IPS DF 4.7 (cell line): ENCODE results near the gene DUSP14.
"Not testable (repeated sequence)": the region's sequence is repeated elsewhere in the genome, so short reads cannot be mapped to it uniquely, and the experiment has no call there.

Experiments
- DNase-seq: peaks from one replicate; pipeline ENCODE4 v3.0.0-alpha.2; 2013; ENCODE audit warnings: low spot score; ENCODE audit errors: extremely low read depth

Gene DUSP14

DNA sequence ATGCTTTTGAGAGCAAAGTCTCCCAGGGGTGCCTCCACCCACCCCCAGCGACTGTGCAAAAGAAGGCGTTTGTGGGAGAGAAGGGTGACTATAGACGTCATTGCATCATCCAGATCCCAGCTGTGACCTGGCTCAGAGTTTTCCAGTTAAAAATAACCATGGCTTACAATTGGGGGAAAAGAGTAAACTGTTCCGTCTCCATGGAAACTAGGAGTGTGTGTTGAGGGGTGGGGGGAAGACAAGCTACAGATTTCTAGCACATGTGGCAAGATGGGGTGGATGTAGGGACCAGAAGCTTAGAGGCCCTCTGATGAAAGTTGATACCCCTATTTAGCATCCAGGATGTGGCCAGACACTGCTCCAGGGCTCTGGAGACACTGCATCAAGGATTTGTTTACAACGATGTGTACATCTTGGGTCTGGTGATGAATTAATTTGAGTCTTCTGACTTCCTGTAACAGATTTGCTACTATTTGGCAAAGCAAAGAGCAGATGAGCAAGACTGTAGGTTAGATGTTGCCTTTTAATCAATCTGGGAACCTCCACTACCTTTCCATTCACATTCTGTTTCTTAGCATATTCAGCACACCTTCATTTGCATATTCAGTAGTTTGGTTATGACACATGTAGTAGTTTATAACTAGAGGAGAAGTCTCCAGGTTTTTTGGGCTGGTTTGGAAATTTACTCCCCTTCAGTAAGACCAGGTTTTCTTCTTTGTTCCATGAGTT lies 6.2 kb upstream of the DUSP14 start:
- no peak for DNase-seq

DNA sequence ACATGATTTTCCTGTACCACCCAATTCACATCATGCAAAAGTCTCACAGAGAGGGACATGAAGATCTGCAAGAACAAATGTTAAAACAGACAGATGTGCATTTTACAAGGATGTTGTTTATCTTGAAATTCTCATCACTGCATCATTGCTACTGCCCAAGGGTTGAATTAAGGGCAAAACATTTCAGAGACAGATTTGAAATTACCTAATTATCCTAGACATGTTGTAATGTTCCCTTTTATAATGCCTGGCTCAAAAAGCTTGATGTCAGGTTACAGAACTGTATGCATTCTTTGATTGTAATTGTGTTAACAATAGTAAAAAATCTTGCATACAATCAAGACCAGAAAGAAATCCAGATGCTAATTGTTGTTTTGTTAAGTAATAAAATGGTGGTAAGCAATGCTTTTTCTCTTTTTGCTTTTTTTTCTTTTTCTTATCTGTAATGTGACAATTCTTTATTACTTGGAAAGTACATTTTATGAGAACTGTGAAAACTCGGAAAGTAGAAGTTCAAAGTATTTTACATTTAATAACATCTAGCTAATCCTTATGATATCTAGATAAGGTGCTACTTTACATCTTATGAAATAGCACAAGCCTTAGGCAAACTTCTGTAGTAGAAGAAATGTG lies 3.6 kb upstream of the DUSP14 start:
- no peak for DNase-seq

DNA sequence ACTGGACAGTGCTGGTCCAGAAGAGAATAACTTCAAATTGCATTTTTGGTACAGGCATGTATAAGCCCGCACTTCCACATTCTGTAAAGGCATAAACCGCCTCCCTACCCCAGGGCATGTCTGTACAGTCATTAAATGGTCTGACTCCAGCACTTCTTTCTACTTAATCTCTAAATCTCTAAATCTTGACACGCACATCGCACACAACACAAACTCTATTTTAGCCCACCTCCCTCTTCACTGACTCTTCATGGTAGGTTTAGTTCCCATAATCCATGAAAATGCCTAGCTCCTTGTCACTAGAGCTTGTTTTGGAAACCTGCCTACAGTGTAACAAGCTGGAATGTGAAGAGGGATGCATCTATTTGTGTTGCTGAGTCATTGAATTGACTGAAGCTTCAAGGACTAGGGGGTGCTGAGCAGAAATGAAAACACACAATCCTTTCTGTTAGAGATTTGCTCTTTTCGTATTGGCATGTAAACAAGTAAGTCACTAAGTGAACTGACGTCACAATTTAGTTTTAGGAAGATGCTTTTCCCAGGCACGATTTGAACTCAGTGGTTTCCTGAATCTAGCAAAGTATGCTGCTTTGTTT lies 1.6 kb upstream of the DUSP14 start:
- DNase-seq = no peak

DNA sequence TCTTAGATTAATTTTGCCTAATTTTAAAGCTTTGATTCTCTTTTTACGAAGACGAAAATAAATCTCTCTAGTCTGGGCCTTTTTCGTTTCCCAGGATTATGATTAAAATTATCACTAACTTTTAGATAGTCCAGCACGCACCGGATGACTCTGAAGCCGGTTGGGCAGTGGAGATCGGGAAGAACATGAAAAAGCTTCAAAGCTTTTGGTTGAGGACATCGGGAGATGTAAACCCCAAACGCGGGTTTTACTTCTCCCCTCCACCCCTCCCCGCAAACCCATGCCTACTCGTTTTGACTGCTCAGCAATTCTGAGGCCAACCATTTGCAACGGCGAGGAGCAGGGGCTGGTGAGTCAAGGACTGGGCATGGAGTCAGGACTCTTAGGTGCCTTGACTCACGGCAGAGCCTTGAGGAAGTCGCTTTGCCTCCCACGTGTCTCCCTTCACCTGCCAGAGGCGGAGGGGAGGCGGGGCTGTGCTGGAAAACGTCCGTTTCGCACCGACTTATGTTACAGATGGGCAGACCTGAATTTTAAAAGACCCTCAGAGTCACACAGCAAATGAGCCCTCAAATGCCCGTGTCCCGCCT lies 989 bp upstream of the DUSP14 start:
- DNase-seq = no peak

DNA sequence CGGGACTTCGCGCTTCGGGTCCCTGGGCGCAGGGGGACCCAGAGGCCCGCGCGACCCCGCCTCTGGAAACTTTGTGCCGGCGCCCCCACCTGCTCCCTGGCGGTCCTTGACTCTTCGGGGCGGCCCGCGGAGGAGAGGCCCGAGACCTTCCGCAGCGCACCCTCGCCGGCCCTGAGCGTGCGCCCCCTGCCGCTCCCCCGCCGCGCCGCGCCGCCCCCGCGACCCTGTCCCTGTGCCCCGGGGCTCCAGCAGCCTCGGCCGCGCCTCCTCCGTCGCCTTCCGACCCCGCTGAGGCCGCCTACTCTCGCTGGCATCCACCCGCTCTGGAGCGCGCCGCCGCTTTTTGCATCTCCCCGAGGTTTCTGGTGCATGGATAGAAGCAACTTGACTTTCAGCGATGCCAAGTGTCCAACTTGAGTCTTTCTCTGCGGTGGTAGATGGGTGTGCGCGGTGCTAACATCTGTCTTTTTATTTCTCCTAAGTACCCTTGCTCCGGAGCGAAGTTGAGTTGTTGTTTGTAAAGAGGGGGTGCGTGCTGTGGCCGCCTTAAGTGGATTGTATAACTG lies 414 bp downstream of the DUSP14 start:
- no peak for DNase-seq

DNA sequence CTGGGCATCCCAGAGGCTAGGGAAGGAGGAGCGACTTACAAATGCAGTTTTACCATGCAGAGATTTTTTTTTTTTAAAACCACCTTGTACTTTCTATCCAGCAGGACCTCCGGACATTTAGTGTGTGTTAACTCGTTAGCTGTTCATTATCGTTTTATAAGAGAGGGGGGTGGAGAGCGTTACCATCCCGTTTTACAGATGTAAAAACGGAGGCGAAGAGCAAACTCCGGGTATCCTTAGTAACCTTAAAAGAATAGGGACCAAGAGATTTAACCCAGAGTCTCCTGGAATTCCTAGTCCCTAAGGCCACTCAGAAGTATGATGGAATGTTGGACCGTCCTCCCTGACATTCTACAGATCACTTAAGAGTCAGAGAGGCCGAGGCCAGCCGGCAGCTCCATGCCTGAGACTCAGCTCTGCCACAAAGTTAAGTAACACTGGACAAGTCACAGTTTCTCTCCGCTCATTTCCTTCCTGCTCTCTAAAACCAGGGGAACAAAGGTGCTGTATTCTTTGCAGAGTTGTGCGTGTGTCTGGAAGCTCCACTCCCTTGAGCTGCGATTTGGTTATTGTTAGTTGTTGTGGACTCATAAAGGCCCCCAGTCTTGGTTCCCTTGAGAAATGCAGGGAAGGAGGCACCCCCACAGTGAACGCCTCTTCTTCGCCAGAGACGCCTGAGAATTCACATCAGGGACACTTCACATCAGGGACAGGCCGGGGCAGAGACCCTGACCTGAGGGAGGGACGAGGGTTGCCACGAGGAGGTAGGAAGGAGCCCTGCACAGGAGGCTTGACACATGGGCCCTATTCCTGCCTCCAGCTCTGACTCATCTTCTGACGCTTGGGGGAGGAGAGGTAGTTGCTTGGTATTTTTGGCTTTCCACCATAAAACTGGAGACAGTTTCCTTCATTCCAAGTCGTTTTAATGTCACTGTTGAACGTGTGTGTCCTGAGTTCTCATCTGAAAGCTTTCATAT lies 1.2 kb downstream of the DUSP14 start:
- DNase-seq = no peak

DNA sequence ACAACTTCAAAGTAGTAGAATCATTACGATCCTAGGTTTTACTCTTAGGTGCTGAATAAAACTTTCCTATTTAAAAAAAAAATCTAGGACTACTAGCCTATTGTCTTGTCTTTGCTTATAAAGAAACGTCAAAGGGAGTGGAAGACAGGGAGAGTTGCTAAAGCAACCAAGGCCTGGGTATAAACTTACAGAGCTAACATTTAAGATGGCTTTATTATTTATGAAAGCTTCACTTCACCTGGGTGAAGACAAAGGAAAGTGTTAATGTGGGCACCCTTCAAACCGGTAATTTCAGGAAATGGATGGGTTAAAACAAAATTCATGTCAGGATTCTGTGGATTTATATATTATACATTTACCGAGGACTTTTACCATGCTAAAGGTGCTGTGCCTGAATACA lies 2.5 kb downstream of the DUSP14 start:
- no peak for DNase-seq

DNA sequence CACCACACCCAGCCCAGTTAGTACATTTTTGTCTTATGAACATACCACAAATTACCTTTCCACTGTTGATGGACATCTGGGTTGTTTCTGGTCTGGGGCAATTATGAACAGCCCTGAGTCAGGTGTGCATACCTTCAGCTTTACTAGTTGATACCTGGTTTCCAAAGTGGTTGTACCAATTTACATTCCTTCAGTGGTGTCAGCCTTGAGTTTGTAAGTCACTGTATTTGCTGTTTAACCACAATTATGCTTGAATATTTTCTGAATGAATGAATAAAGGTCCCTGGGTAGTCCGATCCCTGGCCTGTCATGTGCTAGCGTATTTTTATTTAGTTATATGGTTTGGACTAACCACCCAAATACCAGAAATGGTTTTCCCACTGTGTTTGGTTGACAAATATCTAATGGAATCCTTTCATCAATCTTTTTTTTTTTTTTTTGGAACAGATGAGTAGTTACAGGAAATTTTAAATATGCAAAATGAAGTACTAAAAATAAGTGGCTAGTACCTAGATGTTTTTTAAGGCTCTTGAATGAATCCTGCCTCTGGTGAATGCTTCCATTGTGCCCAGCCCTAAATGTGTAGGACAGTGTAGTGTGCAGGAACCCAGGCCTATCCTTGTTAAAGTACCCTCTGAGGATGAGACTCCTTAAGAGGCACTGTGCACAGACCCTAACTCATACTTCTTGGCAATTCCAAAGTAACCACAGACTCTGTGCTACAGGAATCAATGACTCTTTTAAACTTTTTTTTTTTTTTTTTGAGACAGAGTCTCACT lies 3.7 kb downstream of the DUSP14 start:
- DNase-seq = no peak

DNA sequence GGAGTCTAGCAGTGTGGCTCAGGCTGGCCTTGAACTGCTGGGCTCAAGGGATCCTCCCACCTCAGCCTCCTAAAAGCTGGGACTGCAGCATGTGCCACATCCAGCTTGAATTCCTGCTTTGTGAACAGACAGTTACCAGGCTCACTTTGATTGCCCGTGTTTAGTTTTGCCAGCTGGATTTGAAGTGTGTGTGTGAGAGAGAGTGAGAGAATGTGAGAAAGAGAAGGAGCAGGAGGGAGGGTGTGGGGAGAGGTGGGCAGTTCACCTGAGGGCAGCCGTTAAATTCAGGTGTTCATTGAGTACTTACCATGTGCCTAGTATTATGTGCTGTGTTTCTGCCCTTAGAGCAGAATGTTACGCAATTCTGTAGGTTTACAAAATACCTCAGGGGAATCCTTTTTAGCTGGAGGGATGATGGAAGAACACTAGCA lies 4.7 kb downstream of the DUSP14 start:
- DNase-seq = no peak

DNA sequence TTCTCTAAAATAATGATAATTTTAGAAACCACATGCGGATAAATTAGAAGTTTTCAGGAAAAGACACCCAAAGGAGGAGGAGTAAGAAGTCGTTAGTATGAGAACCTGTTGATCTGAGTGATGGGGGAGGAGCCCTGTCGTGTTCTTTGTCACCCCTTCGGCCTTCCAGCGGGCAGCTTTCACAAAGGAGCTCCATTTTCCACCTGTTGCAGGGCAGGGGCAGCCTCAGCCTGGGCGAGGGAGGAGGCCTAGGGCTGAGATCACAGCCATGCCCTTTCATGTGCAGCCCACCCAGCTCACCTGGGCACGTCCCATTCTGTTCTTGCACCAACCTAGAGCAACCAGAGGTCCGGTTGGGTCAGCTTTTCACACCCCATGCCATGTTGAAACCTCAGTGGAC lies 5.3 kb downstream of the DUSP14 start:
- DNase-seq = no peak

DNA sequence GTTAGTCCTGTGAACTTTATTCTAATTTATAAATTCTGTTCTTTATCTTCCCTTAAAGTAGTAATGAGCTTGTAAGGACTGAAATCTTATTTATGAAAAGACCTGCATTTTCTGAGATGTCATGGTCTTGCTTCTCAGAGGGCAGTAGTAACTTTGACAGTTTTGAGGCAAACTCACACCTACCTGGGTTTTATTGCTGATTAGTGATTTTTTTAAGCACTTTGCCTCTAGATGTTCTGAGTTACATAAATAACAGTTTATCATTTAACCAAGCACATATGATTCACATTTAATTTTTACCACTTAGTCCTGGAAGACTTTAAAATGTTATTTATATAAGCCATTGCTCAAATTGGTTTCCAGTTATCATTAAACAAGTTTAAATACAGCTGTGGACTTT lies 10.7 kb downstream of the DUSP14 start:
- no peak for DNase-seq

DNA sequence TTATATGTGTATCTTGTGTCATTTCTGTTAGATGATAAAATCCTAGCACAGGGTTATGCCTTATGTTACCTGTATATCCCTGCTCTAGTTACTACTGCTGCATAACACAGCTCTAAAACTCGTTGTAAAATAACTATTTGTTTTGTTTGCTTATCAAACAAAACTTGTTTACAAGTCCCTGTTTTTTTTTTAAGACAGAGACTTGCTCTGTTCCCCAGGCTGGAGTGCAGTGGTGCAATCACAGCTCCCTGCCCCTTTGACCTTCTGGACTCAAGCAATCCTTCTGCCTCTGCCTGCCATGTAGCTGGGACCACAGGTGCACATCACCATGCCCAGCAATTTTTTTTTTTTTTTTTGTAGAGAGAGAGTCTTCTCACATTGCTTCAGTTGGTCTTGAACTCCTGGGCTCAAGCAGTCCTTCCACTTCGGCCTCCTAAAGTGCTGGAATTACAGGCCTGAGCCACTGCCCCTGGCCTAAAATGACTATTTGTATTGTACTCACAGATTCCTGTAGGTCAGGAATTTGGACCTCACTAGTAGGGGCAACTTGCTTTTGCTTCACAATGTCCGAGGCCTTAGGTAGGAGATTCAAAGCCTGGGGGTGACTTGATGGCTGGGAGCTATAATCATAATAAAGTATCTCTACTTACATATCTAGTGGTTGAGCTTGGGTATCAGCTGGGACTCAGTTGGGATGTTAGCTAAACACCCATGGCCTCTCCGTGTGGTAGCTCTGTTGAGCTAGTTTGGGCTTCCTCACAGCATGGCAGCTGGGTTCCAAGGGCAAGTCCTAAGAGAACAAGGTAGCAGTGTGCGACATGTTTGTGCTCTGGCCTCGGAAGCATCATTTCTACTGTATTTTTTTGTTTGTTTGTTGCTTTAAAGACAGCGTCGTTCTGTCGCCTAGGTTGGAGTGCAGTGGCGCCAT lies 12.6 kb downstream of the DUSP14 start:
- DNase-seq = no peak

DNA sequence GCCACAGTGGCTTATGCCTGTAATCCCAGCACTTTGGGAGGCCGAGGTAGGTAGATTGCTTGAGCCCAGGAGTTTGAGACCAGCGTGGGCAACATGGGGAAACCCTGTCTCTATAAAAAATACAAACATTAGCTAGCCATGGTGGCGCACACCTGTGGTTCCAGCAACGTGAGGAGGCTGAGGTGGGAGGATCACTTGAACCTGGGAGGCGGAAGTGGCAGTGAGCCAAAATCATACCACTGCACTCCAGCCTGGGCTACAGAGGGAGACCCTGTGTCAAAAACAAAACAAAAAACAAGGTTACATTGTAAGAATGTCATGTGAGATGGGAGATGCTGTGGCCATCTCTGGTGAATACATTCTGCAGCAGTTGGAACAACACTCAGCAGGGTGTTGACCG lies 13.5 kb downstream of the DUSP14 start:
- DNase-seq = no peak

DNA sequence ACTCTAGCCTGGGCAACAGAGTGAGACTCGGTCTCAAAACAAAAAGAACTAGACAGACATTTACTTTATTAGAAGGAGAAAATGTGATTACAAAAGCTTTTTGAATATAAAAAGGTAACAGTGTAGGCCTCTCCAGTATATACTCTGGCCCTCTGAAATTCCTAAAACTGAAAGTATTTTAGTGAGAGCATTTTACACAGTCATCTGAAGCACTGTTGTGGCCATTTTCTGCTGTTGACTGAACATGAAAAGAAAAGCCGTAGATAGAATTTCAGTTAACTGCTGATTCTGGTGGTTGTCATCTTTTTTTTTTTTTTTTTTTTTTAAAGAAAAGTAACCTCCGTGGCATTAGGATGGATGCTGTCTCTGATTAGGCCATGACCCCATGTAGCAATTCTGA lies 15.6 kb downstream of the DUSP14 start:
- DNase-seq = no peak

DNA sequence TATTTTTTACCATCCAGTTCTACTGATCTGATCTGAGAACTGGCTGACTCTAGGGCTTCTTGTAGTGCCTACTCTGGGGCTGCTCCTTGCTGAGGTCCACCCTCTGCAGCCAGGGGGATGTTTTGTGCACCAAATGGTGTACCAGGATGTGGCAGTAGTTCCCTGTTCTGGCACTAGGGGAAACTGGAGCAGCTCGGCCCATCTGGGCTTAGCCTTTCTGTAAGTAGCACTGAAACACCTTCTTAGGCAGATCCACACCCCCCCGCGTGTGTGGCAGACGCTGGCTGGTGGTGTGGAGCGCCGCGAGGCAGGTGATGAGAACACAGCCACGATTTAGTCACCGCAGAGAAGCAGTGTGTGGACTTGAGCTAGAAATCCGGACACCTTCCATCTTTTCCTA lies 17.0 kb downstream of the DUSP14 start:
- DNase-seq = no peak

DNA sequence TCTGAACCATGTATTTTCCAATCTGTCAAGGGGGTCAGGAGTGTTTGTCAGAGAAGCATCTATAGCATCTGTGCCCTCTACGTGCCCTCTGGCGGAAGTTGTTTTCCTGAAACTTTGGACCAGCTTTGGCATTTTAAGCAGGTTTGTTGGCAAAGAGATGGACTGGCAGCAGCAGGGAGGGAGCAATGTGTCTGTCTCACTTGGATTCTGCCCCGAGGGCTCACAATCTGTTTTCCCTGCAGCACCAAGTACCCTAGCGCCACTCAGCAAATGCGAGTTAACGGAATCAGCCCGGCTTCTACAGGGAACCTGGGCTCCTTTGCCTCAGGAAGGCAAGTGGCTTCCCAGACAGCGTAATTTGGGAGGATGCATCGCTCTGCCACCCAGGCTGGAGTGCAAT lies 17.4 kb downstream of the DUSP14 start:
- DNase-seq = no peak

DNA sequence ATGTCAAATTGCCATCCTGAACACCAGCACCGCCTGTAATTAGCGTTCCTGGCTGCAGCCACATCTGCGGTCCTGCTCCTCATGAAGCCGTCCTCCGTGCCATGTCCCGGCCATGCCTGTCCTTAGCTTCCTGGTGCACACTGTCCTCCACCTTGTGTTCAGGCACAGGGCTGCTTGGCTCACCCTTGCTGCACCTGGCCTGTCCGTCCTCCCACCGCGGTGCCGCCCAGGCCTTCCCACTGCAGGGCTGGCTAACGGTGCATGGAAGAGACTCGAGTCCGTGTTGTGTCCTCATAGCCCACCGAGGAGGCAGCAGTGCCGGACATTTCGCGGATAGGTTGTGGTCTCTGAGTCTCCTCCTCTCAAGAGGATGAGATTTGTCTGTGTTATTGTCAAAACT lies 20.4 kb downstream of the DUSP14 start:
- DNase-seq = no peak

DNA sequence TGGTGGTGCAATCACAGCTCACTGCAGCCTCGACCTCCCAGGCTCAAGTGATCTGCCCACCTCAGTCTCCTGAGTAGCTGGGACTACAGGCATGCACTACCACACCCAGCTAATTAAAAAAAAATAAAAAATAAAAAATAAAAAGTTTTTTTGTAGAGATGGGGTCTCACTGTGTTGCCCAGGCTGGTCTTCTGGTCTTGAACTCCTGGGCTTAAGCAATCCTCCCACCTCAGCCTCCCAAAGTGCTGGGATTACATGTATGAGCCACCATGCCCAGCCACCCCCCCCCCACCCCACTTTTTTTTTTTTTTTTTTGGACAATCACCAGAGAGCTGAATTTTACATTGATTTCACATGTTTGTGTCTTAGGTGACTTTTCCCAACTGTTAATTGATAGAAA lies 22.0 kb downstream of the DUSP14 start:
- not testable (repeated sequence) for DNase-seq

DNA sequence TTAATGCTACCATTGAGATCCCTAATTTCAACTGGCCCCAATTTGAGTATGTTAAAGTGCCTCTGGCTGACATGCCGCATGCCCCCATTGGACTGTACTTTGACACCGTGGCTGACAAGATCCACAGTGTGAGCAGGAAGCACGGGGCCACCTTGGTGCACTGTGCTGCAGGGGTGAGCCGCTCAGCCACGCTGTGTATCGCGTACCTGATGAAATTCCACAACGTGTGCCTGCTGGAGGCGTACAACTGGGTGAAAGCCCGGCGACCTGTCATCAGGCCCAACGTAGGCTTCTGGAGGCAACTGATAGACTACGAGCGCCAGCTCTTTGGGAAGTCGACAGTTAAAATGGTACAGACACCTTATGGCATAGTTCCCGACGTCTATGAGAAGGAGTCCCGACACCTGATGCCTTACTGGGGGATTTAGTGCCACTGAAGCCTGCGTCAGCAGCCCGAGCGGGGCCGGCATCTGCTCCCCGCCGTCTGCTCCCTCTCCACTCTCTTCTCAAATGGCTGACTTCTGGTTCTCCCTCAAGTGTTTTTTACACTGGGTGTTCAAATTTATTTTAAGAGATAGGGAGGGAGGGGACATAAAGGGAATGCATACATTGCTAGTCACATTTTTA lies 22.9 kb downstream of the DUSP14 start:
- DNase-seq = no peak
